Esophagus muscularis mucosa (tissue), 3 donors: ENCODE data around the gene NAV1.

Experiments
- POLR2A ChIP-seq: fragments of 450-650 bp; IDR thresholded peaks from one replicate; pipeline ENCODE4 v1.6.1; 2017; ENCODE audit warnings: antibody characterized with exemption, moderate library complexity, mild to moderate bottlenecking, low read depth
- TF ChIP-seq, protein P1 (sequence below), 3 experiments: fragments of 200-600 bp in 2 of 3; fragments of 450-650 bp in 1 of 3; sonication (generic) in 2 of 3; IDR thresholded peaks; one replicate each; pipeline ENCODE4 v1.5.1; 2017 to 2019; ENCODE audit warnings: antibody characterized with exemption in 3 of 3, mild to moderate bottlenecking in 2 of 3, moderate library complexity in 1 of 3

DNA sequence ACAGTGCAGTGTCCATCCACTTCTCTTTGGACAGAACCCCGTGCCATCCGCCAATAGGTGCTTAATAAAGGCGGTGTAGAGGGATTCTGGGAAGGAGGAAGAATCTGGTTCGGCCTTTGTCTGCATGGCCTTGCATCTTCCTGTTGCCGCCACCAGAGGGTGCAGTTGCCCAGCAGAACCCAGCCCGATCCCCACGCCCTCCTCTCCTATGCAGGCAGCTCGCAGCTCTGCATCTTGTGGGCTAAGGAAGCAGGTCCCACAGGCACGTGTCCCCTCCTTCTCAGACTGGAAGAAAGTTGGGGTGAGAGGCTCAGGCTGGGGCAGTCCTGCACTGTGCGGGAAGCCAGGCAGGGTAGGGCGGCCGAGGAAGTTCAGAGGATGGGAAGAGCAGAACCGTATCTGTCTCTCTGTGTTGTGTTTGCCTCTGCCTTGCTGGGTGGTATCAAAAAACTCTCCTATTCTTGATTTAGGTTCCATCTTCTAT lies 20.8 kb downstream of the NAV1 start:
- TF ChIP-seq, protein P1, sequence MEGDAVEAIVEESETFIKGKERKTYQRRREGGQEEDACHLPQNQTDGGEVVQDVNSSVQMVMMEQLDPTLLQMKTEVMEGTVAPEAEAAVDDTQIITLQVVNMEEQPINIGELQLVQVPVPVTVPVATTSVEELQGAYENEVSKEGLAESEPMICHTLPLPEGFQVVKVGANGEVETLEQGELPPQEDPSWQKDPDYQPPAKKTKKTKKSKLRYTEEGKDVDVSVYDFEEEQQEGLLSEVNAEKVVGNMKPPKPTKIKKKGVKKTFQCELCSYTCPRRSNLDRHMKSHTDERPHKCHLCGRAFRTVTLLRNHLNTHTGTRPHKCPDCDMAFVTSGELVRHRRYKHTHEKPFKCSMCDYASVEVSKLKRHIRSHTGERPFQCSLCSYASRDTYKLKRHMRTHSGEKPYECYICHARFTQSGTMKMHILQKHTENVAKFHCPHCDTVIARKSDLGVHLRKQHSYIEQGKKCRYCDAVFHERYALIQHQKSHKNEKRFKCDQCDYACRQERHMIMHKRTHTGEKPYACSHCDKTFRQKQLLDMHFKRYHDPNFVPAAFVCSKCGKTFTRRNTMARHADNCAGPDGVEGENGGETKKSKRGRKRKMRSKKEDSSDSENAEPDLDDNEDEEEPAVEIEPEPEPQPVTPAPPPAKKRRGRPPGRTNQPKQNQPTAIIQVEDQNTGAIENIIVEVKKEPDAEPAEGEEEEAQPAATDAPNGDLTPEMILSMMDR (IDR thresholded peaks at IDR 0.05) = peak; percentile 95 to 98 (median 97)
- TF ChIP-seq POLR2A = no peak
